Measurements from ENCODE around the gene REEP1.

The REEP1 gene

GRCh38 chr2:86193901-86194567, 143.4 kb downstream of the REEP1 start:
- TF ChIP-seq YY1 (IDR thresholded peaks at IDR 0.05; ENCODE audit: insufficient read depth, insufficient read length) (no peak), ZNF274 (IDR thresholded peaks at IDR 0.05; ENCODE audit: low read depth, low read length) (no peak), SUZ12 (IDR thresholded peaks at IDR 0.05; ENCODE audit: extremely low read depth, insufficient read depth, insufficient read length) (no peak)
- no peak for DNase-seq (ENCODE audit: low read depth, low spot score)
- Histone ChIP-seq H3K4me3 (ENCODE audit: insufficient read length, low read depth) (peak overlapping the region; percentile 94), H3K27me3 (ENCODE audit: insufficient read depth, insufficient read length) (no peaks in the 10 kb centered on the region), H3K36me3 (ENCODE audit: insufficient read depth, insufficient read length, low read length) (peaks cover 29% of the 10 kb centered on the region), H3K9ac (ENCODE audit: insufficient read length, low read depth) (peak overlapping the region; percentile 98), H3K9me3 (ENCODE audit: insufficient read depth, low read length) (no peaks in the 10 kb centered on the region), H3K4me1 (ENCODE audit: insufficient read depth, insufficient read length) (no peaks in the 10 kb centered on the region)

GRCh38 chr2:86189782-86190416, 147.5 kb downstream of the REEP1 start:
- Histone ChIP-seq H3K4me3 (ENCODE audit: insufficient read length, low read depth) (no peak overlapping the region), H3K36me3 (ENCODE audit: insufficient read depth, insufficient read length, low read length) (peaks cover 35% of the 10 kb centered on the region)
- no peak for DNase-seq (ENCODE audit: low read depth, low spot score)

GRCh38 chr2:86186431-86186830, 151.0 kb downstream of the REEP1 start:
- no peak for DNase-seq (ENCODE audit: low read depth, low spot score)

More at GRCh38 chr2:86189782-86190416, 147.5 kb downstream of the REEP1 start:
- TF ChIP-seq ZNF274 (IDR thresholded peaks at IDR 0.05; ENCODE audit: low read depth, low read length): no peak
- no peak for TF ChIP-seq SUZ12 (IDR thresholded peaks at IDR 0.05; ENCODE audit: extremely low read depth, insufficient read depth, insufficient read length)
- no peak for TF ChIP-seq YY1 (IDR thresholded peaks at IDR 0.05; ENCODE audit: insufficient read depth, insufficient read length)
- no peak overlapping the region for H3K9ac ChIP-seq (ENCODE audit: insufficient read length, low read depth)
- no peaks in the 10 kb centered on the region for H3K27me3 ChIP-seq (ENCODE audit: insufficient read depth, insufficient read length)
- no peaks in the 10 kb centered on the region for H3K4me1 ChIP-seq (ENCODE audit: insufficient read depth, insufficient read length)
- no peaks in the 10 kb centered on the region for H3K9me3 ChIP-seq (ENCODE audit: insufficient read depth, low read length)

GRCh38 chr2:86185517-86186212, 151.8 kb downstream of the REEP1 start:
- no peak for DNase-seq (ENCODE audit: low read depth, low spot score)
- Histone ChIP-seq H3K36me3 (ENCODE audit: insufficient read depth, insufficient read length, low read length) (peaks cover 24% of the 10 kb centered on the region), H3K9me3 (ENCODE audit: insufficient read depth, low read length) (no peaks in the 10 kb centered on the region), H3K4me3 (ENCODE audit: insufficient read length, low read depth) (no peak overlapping the region), H3K4me1 (ENCODE audit: insufficient read depth, insufficient read length) (no peaks in the 10 kb centered on the region), H3K9ac (ENCODE audit: insufficient read length, low read depth) (no peak overlapping the region), H3K27me3 (ENCODE audit: insufficient read depth, insufficient read length) (no peaks in the 10 kb centered on the region)
- TF ChIP-seq ZNF274 (IDR thresholded peaks at IDR 0.05; ENCODE audit: low read depth, low read length) (no peak), SUZ12 (IDR thresholded peaks at IDR 0.05; ENCODE audit: extremely low read depth, insufficient read depth, insufficient read length) (no peak), YY1 (IDR thresholded peaks at IDR 0.05; ENCODE audit: insufficient read depth, insufficient read length) (no peak)

More at GRCh38 chr2:86186431-86186830, 151.0 kb downstream of the REEP1 start:
- no peaks in the 10 kb centered on the region for H3K4me1 ChIP-seq (ENCODE audit: insufficient read depth, insufficient read length)
- H3K36me3 ChIP-seq (ENCODE audit: insufficient read depth, insufficient read length, low read length): peaks cover 21% of the 10 kb centered on the region
- H3K4me3 ChIP-seq (ENCODE audit: insufficient read length, low read depth): no peak overlapping the region
- no peaks in the 10 kb centered on the region for H3K9me3 ChIP-seq (ENCODE audit: insufficient read depth, low read length)
- TF ChIP-seq ZNF274 (IDR thresholded peaks at IDR 0.05; ENCODE audit: low read depth, low read length) (no peak), SUZ12 (IDR thresholded peaks at IDR 0.05; ENCODE audit: extremely low read depth, insufficient read depth, insufficient read length) (no peak), YY1 (IDR thresholded peaks at IDR 0.05; ENCODE audit: insufficient read depth, insufficient read length) (no peak)
- no peaks in the 10 kb centered on the region for H3K27me3 ChIP-seq (ENCODE audit: insufficient read depth, insufficient read length)
- H3K9ac ChIP-seq (ENCODE audit: insufficient read length, low read depth): no peak overlapping the region

- peaks cover 49% of the 10 kb centered on the region for H3K36me3 ChIP-seq (ENCODE audit: insufficient read depth, insufficient read length, low read length)
- TF ChIP-seq ZNF274 (IDR thresholded peaks at IDR 0.05; ENCODE audit: low read depth, low read length): no peak
- TF ChIP-seq SUZ12 (IDR thresholded peaks at IDR 0.05; ENCODE audit: extremely low read depth, insufficient read depth, insufficient read length): no peak
- no peak for TF ChIP-seq YY1 (IDR thresholded peaks at IDR 0.05; ENCODE audit: insufficient read depth, insufficient read length)
- H3K27me3 ChIP-seq (ENCODE audit: insufficient read depth, insufficient read length): no peaks in the 10 kb centered on the region
- DNase-seq (ENCODE audit: low read depth, low spot score): no peak
- H3K9me3 ChIP-seq (ENCODE audit: insufficient read depth, low read length): no peaks in the 10 kb centered on the region
- H3K4me3 ChIP-seq (ENCODE audit: insufficient read length, low read depth): no peak overlapping the region
- H3K4me1 ChIP-seq (ENCODE audit: insufficient read depth, insufficient read length): no peaks in the 10 kb centered on the region
- H3K9ac ChIP-seq (ENCODE audit: insufficient read length, low read depth): no peak overlapping the region
Observed at GRCh38 chr2:86176597-86176996, 160.8 kb downstream of the REEP1 start.

GRCh38 chr2:86175828-86176227, 161.6 kb downstream of the REEP1 start:
- Histone ChIP-seq H3K9me3 (ENCODE audit: insufficient read depth, low read length) (no peaks in the 10 kb centered on the region), H3K4me1 (ENCODE audit: insufficient read depth, insufficient read length) (no peaks in the 10 kb centered on the region), H3K4me3 (ENCODE audit: insufficient read length, low read depth) (no peak overlapping the region), H3K9ac (ENCODE audit: insufficient read length, low read depth) (no peak overlapping the region), H3K36me3 (ENCODE audit: insufficient read depth, insufficient read length, low read length) (peaks cover 51% of the 10 kb centered on the region), H3K27me3 (ENCODE audit: insufficient read depth, insufficient read length) (no peaks in the 10 kb centered on the region)
- TF ChIP-seq SUZ12 (IDR thresholded peaks at IDR 0.05; ENCODE audit: extremely low read depth, insufficient read depth, insufficient read length) (no peak), YY1 (IDR thresholded peaks at IDR 0.05; ENCODE audit: insufficient read depth, insufficient read length) (no peak), ZNF274 (IDR thresholded peaks at IDR 0.05; ENCODE audit: low read depth, low read length) (no peak)
- DNase-seq (ENCODE audit: low read depth, low spot score): no peak

- Histone ChIP-seq H3K4me3 (ENCODE audit: insufficient read length, low read depth) (no peak overlapping the region), H3K9ac (ENCODE audit: insufficient read length, low read depth) (no peak overlapping the region), H3K36me3 (ENCODE audit: insufficient read depth, insufficient read length, low read length) (peaks cover 54% of the 10 kb centered on the region), H3K27me3 (ENCODE audit: insufficient read depth, insufficient read length) (no peaks in the 10 kb centered on the region), H3K4me1 (ENCODE audit: insufficient read depth, insufficient read length) (no peaks in the 10 kb centered on the region), H3K9me3 (ENCODE audit: insufficient read depth, low read length) (no peaks in the 10 kb centered on the region)
- DNase-seq (ENCODE audit: low read depth, low spot score): no peak
- no peak for TF ChIP-seq YY1 (IDR thresholded peaks at IDR 0.05; ENCODE audit: insufficient read depth, insufficient read length)
- no peak for TF ChIP-seq ZNF274 (IDR thresholded peaks at IDR 0.05; ENCODE audit: low read depth, low read length)
- TF ChIP-seq SUZ12 (IDR thresholded peaks at IDR 0.05; ENCODE audit: extremely low read depth, insufficient read depth, insufficient read length): no peak
Observed at GRCh38 chr2:86174445-86174844, 163.0 kb downstream of the REEP1 start.
